Kidney (tissue), 14 donors: ENCODE results near the gene KLHL10. TPM values are rescaled to one million over a fixed set of nuclear protein-coding genes. Genes with fewer than 3 reads are reported as not detected.
A peak's percentile ranks its signal among the peaks of the same experiment; 100 is the strongest.

ENCODE experiments used
- DNase-seq, 5 donors: peaks; one replicate each; pipeline ENCODE4 v3.0.0-alpha.2; 2013 to 2020
- FAIRE-seq: peaks from 2 replicates; lab custom pipeline; 2012; peaks lifted over from hg19 to GRCh38; lab: Jason Lieb, UNC
- H3K27ac ChIP-seq, 2 donors: one replicate each; pipeline ENCODE4 v1.7.0; 2013; ENCODE audit warnings: low read depth in 2 of 2, low read length in 2 of 2, inconsistent platforms in 1 of 2
- H3K27me3 ChIP-seq: one replicate; pipeline ENCODE4 v1.7.1; 2013; ENCODE audit warnings: low read length, inconsistent platforms; ENCODE audit not compliant: control insufficient read depth, insufficient read depth
- H3K36me3 ChIP-seq, 3 donors: one replicate each; pipeline versions ENCODE4 v1.7.0 to v1.7.1; 2013; ENCODE audit warnings: low read length in 3 of 3, control low read depth in 1 of 3, inconsistent platforms in 1 of 3; ENCODE audit not compliant: insufficient read depth in 3 of 3, control insufficient read depth in 2 of 3
- H3K4me1 ChIP-seq, 3 donors: one replicate each; pipeline versions ENCODE4 v1.7.0 to v1.7.1; 2013; ENCODE audit warnings: low read length in 3 of 3, inconsistent platforms in 1 of 3, low read depth in 1 of 3; ENCODE audit not compliant: control insufficient read depth in 2 of 3, insufficient read depth in 2 of 3
- H3K4me3 ChIP-seq, 3 donors: one replicate each; pipeline versions ENCODE4 v1.7.0 to v1.8.1; 2013; ENCODE audit warnings: low read length in 3 of 3, control low read depth in 1 of 3, inconsistent platforms in 1 of 3
- H3K9ac ChIP-seq, 3 donors: one replicate each; pipeline versions ENCODE4 v1.7.0 to v1.7.1; 2013; ENCODE audit warnings: low read length in 3 of 3, control low read depth in 1 of 3, inconsistent platforms in 1 of 3
- H3K9me3 ChIP-seq, 3 donors: one replicate each; pipeline versions ENCODE4 v1.7.0 to v1.7.1; 2013; ENCODE audit warnings: low read length in 3 of 3, control low read depth in 1 of 3, inconsistent platforms in 1 of 3; ENCODE audit not compliant: control insufficient read depth in 2 of 3, insufficient read depth in 1 of 3
- intact Hi-C: fragments of 100-400 bp; cut with DNase I; formaldehyde crosslinking; loops from one replicate; pipeline ENCODE4 v1.11.1; 2022
- polyA plus RNA-seq: library from polyadenylated mRNA; stranded (reverse); fragments of 350-450 nt; fragmentation: Illumina TruSeq; extraction: RNeasy Lipid Tissue Mini Kit (QIAGEN cat#74804); gene quantifications from one replicate; pipeline ENCODE4 v1.2.3, GENCODE V29; 2014; ENCODE audit warnings: low read depth, low replicate concordance; ENCODE audit not compliant: insufficient read depth
- total RNA-seq: library from RNA; stranded (reverse); fragmentation: NEBNext Ultra II Directional; extraction: Animal tissue kit (Norgen Biotek cat#: 25700); gene quantifications from one replicate; pipeline ENCODE4 v1.2.1, GENCODE V29; 2021
- TF ChIP-seq, protein P1 (sequence below): IDR thresholded peaks from 3 replicates; pipeline ENCODE4 v1.5.1; 2012; ENCODE audit warnings: mild to moderate bottlenecking, moderate library complexity, borderline replicate concordance; ENCODE audit not compliant: insufficient read depth; ENCODE audit errors: extremely low read depth
- donor health status: control.
- donor health status: control.
- donor health status: control.
- donor health status: control.
- donor health status: control.
- donor health status: DM: yes; HTN: yes; CAD: no.
- donor health status: Normal renal cell carcinoma (clear cell type).

Gene KLHL10
- total and polyA plus RNA-seq, 2 donors from 2014 or later, result 0.28 TPM; not detected in 1

DNA sequence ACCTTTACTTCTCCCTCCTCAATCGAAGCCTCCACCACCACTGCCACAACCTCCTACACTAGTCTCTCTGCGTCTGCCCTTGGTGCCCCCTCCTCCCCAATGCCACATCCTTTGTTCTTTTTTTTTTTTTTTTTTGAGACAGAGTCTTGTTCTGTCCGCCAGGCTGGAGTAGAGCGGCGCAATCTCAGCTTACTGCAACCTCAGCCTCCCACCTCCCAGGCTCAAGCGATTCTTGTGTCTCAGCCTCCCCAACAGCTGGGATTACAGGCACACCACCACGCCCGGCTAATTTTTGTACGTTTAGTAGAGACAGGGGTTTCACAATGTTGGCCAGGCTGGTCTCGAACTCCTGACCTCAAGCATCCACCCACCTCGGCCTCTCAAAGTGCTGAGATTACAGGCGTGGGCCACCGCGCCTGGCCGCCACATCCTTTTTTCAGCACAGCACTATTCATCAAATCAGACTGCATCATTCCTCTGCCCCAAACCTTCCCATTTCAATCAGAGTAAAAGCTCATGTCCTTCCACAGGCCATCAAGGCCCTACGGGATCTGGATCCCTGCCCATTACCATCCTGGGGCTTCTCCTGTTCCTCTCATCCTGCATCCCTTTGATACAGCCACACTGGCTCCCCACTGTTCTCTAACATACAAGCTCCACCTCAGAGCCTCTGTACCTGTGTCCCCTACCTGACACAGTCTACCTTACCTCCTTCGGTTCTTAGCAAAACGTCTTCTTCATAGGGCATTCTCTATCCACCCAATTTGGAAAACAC, 25.6 kb downstream of the KLHL10 start:
- intact Hi-C loops, result no loop called here
- no peaks in the 10 kb centered on the region for H3K9me3 ChIP-seq
- no peak overlapping the region for H3K27ac ChIP-seq
- H3K9ac ChIP-seq, result peak overlapping the region; percentile 8 to 84 (median 29)
- DNase-seq (peak in 4 of 5 donors; percentile 39 to 48 (median 44)), FAIRE-seq (no peak)
- peaks cover 0 to 4% (median 2%) of the 10 kb centered on the region in 3 donors for H3K36me3 ChIP-seq
- H3K4me1 ChIP-seq, result peaks cover 0 to 15% (median 9%) of the 10 kb centered on the region in 3 donors
- TF ChIP-seq, protein P1, sequence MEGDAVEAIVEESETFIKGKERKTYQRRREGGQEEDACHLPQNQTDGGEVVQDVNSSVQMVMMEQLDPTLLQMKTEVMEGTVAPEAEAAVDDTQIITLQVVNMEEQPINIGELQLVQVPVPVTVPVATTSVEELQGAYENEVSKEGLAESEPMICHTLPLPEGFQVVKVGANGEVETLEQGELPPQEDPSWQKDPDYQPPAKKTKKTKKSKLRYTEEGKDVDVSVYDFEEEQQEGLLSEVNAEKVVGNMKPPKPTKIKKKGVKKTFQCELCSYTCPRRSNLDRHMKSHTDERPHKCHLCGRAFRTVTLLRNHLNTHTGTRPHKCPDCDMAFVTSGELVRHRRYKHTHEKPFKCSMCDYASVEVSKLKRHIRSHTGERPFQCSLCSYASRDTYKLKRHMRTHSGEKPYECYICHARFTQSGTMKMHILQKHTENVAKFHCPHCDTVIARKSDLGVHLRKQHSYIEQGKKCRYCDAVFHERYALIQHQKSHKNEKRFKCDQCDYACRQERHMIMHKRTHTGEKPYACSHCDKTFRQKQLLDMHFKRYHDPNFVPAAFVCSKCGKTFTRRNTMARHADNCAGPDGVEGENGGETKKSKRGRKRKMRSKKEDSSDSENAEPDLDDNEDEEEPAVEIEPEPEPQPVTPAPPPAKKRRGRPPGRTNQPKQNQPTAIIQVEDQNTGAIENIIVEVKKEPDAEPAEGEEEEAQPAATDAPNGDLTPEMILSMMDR, result no peak
- H3K4me3 ChIP-seq, result peak overlapping the region in 2 of 3 donors; percentile 86 to 92
- no peaks in the 10 kb centered on the region for H3K27me3 ChIP-seq

- H3K9me3 ChIP-seq, result no peaks in the 10 kb centered on the region
- no peaks in the 10 kb centered on the region for H3K27me3 ChIP-seq
- peak overlapping the region; percentile 72 to 84 (median 83) for H3K9ac ChIP-seq
- TF ChIP-seq, protein P1, result no peak
- H3K36me3 ChIP-seq, result peaks cover 2 to 7% (median 4%) of the 10 kb centered on the region in 3 donors
- DNase-seq (peak in 1 of 5 donors; percentile 89), FAIRE-seq (no peak)
- peak overlapping the region in 1 of 2 donors; percentile 83 for H3K27ac ChIP-seq
- H3K4me1 ChIP-seq, result peaks cover 0 to 15% (median 9%) of the 10 kb centered on the region in 3 donors
- peak overlapping the region; percentile 78 to 92 (median 86) for H3K4me3 ChIP-seq
- intact Hi-C loops, result no loop called here
These were observed 26.8 kb downstream of the KLHL10 start for GRCh38 chr17:41864498-41864835.

- Histone ChIP-seq H3K36me3 (peaks cover 3 to 12% (median 4%) of the 10 kb centered on the region in 3 donors), H3K27me3 (no peaks in the 10 kb centered on the region), H3K27ac (peak within 1 kb of the TSS; percentile 80 to 83), H3K9me3 (no peaks in the 10 kb centered on the region), H3K4me3 (peak within 1 kb of the TSS; percentile 78 to 92 (median 86)), H3K9ac (peak within 1 kb of the TSS; percentile 72 to 84 (median 83)), H3K4me1 (peaks cover 0 to 13% (median 9%) of the 10 kb centered on the region in 3 donors)
- DNase-seq (peak; percentile 90 to 97 (median 95)), FAIRE-seq (no peak)
- TF ChIP-seq, protein P1, result no peak
- intact Hi-C loops, result no loop called here
These were observed 27.4 kb downstream of the KLHL10 start, which contains the start of gene KLHL11 for GRCh38 chr17:41864836-41865595. Gene KLHL11, minus strand, starts transcription at chr17:41865423. Its CDS starts 53 bp downstream, at chr17:41865370.
